HG02610 (cell line): ENCODE results near the gene FPGS.

Source experiments
- ATAC-seq: cut with Tn5 transposase; IDR thresholded peaks from one replicate; pipeline ENCODE4 v1.9.1; 2021; ENCODE audit warnings: mild to moderate bottlenecking, moderate library complexity; ENCODE audit not compliant: unreplicated experiment

FPGS gene

DNA sequence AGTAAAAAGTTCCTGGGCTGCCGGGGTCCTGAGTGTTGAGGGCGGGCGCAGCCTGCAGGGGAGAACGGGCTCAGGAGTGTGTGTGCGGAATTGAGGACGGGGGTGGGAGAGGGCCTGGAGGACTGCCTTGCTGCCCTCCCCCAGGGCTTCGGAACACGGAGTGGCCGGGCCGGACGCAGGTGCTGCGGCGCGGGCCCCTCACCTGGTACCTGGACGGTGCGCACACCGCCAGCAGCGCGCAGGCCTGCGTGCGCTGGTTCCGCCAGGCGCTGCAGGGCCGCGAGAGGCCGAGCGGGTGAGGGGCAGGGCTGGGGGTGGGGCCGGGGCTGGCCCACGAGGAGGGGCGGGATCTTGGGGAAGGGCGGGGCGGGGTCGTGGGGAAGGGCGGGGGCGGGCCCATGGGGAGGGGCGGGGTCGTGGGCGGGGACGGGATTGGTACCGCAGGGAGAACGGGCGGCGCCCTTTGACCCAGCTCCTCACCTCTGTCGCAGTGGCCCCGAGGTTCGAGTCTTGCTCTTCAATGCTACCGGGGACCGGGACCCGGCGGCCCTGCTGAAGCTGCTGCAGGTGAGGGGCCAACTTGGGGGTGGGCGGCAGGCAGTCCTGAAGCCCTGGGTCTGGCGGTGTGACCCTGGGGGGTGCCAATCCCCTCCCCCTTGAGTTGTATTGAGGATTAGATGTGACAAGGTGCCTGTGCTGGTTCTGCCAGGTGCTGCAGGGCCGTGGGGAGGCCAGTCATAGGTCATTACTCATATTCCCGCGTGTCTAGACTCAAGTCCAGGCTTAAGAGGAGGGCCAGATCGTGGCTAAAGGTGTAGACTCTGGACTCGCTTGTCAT, 7.1 kb downstream of the FPGS start:
- ATAC-seq = no peak

DNA sequence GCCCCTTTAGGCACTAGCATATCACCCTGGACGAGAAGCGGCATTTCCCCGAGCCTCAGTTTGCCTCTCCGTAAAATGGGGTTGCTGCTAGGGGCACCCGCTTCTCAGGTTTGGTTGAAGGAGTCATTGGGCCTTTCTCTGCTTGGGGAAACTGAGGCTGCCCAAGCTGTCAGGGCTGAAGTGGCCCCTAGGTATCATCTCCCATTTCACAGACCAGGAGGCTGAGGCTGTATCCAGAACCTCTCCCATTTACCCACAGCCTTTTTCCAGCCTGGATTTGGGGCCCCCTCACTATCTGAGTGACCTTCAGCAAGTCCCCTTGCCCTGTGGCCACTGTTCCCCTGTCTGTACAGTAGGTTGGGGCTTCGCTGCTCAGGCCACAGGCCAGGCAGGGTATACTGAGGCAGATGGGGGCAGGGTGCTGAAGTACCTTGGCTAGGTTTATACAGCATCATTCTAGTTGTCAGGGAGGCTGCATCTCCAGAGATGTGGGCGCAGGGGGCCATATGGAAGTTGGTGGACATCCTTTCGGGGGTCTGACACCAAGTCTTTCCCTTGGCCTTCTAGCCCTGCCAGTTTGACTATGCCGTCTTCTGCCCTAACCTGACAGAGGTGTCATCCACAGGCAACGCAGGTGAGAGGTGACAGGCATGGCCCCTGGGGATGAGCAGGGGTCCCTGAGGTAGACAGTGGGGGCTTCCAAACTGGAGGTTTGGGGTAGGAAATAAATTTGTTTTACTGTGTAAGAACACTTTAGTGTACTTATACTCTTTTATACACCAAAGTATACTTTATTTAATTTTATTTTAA, 7.9 kb downstream of the FPGS start:
- ATAC-seq = no peak

DNA sequence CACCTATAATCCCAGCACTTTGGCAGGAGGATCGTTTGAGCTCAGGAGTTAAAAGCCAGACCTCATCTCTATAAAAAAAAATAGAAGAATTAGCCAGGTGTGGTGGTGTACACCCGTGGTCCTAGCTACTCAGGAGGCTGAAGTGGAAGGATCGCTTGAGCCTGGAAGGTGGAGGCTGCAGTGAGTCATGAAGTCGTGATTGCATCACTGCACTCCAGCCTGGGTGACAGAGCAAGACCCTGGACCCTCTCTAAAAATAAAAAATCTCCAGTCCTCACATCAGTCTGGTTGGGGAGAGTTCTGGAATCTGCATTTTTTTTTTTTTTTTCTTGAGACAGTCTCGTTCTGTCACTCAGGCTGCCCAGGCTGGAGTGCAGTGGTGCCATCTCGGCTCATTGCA, 9.3 kb downstream of the FPGS start:
- ATAC-seq = no peak

DNA sequence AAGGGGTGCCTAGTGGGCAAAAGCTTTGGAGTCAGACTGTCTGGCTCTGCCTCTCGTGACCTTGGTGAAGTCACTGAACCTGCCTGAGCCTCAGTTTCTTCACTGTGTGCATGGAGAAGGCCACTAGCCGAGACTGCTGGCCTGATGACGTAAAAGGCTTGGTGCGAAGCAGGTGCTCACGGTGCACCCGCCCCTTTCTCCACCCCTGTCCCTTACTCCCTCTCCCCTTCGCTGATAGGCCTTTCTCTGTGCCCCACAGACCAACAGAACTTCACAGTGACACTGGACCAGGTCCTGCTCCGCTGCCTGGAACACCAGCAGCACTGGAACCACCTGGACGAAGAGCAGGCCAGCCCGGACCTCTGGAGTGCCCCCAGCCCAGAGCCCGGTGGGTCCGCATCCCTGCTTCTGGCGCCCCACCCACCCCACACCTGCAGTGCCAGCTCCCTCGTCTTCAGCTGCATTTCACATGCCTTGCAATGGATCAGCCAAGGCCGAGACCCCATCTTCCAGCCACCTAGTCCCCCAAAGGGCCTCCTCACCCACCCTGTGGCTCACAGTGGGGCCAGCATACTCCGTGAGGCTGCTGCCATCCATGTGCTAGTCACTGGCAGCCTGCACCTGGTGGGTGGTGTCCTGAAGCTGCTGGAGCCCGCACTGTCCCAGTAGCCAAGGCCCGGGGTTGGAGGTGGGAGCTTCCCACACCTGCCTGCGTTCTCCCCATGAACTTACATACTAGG, 10.4 kb downstream of the FPGS start:
- ATAC-seq = no peak

DNA sequence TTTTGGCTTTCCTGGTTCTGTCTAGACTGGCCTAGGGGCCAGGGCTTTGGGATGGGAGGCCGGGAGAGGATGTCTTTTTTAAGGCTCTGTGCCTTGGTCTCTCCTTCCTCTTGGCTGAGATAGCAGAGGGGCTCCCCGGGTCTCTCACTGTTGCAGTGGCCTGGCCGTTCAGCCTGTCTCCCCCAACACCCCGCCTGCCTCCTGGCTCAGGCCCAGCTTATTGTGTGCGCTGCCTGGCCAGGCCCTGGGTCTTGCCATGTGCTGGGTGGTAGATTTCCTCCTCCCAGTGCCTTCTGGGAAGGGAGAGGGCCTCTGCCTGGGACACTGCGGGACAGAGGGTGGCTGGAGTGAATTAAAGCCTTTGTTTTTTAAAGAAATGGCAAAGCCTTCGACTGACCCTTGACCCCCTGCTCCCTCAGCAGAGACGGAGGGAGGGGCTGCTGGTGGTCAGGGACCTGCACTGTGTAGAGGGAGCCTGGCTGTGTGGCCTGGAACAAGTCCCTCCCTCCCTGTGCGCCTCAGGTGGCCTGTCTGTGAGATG, 11.1 kb downstream of the FPGS start:
- ATAC-seq = no peak

DNA sequence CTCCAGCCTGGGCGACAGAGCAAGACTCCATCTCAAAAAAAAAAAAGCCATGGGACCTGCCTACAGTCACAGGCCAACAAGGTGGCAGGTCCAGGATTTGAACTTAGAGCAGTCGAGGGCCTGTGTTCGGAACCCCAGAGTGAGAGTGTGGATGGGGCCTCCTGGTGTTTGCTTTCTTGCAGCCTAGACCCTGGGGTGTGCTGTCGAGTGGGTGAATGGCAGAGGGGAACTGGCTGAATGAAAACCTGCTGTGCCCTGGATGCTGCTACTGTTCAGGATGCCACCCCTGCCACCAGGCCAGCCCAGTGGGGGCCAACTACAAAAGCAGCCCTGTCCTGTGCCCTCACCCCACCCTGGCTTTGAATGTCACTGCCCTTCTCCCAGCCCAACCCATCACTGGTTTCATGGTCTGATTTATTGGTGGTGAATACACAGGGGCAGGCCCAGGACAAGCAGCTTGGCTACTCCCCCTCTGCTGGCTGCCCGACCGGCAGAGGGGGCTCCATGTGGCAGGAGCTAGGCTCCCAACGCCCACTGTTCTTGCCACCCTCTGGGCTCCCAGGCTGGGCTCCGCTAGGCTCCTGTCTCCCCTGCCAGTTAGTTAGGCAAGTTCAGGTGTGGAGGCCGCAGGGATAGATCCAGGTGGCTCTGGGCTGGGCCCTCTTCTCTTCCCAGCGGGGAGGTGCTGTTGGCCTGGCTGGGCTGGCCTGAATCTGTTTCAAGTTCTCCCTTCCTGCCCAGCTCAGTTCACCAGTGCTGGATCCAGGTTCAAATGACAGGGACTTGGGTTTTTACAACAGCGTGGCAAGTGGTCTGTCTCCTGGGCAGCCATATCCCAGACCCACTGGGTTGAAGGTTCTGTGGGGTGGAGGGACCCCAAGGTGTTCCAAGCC, 12.2 kb downstream of the FPGS start:
- ATAC-seq = no peak

DNA sequence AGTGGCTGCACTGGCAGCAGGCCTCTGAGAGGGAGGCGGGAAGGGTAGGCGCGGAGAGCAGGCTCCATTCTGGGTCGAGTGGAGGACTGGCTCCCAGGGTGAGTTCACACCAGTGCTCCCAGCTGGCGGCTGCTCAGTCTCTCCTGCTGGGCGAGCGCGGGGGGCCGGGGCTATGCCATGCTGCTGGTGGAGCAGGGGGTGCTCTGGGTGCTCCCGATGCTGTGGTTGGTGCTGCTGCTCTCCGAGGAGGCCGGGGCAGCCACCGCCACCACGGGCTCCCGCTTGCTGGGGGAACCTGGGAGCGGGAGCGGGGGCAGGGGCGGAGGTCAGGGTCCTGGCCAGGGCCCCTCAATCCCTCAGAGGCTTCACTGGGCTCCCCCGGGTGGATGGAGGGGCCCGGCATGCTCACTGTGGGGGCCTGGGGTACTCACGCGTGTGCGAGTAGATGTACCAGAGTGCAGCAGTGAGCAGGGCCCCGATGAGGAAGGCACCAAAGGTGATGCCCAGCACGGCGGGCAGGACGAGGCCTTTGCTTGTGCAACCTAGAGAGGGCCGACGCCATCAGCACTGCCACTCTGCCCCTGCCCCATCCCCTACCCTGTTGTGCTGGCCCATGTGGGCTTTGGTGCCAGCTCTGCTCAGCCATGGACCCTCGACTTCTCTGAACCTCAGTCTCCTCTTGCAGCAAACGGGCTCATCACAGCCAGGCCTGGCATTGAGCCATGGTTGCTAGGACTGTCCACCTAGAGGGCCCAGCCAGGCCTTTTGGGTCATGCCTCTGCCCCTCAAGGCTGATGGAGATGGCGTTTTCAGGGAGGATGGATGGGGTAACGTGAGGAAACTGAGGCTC, 13.1 kb downstream of the FPGS start:
- no peak for ATAC-seq

DNA sequence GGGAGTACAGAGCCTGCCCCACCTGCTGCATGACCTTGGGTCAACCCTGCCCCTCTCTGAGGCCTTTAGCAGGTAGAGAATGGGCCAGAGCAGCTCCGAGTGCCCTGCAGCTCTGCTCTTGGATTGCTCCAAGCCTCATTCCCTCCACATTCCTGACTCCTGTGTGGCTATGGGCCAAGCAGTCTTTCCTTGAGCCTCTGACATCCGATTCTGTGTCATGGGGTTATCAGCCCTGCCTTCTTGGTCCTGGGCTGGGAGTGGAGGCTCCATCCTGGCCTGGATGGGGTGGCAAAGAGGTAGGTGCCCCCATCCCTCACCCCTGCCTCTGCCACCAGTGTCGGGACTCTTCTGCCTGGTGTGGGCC, 13.7 kb downstream of the FPGS start:
- ATAC-seq = no peak

DNA sequence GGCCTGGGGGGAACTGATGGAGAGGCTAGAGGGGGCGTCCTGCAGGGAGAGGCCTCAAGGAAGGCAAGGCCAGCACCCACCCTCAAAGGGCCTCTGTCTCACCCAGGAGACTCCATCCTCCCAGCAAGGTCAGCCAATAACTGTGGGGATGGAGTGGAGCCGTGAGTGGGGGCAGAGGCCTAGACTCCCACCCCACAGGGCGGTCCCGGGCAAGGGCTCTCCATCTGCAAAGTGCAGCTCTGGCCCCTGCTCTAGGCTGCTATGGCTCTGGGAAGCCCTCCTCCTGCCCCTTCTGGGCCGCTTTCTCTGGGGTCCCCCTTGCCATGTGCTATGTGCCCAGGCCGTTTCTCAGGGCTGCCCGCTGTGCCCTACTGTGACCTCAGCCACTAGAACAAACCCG, 14.0 kb downstream of the FPGS start:
- no peak for ATAC-seq

DNA sequence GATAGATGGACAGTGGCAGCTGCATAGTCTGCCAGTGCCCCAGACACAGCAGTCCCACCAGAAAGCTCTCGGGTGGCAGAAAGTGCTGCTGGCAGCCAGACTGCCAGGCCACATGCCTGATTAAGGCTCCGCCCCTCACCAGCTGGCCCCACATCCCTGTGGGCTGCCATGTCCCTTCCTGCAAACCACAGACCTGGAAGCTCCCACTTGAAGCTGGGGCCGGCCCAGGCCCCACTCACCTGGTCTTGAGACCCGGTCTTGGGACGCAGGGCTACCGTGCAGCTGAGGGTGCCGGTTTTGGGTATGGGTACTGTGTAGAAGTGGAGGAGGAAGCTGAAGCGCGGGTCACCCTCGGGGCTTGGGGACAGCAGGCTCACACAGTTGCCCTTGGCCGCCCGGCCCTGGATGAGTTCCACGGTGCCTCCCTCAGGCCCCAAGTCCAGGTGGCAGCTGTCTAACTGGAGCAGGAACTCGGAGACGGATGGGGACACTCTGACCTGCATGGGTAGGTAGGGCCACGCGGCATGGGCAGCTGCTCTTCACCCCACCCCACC, 15.3 kb downstream of the FPGS start:
- ATAC-seq = no peak

DNA sequence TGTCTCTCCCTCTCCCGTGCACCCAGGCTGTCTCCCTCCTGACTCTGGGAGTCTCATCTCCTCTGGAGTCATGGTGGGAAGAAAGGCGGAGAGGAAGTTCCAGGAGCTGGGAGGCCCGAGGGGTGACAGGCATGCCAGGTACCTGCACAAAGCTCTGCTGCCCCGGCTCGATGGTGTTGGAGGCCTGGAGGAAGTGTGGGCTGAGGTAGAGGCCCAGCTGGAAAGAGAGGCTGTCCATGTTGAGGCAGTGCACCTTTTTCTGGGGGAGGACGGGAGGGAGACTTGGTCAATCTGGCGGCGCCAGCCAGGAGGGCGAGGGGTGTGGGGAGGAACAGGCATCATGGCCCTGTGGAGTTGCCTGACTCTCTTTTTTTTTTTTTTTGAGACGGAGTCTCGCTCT, 15.9 kb downstream of the FPGS start:
- no peak for ATAC-seq

DNA sequence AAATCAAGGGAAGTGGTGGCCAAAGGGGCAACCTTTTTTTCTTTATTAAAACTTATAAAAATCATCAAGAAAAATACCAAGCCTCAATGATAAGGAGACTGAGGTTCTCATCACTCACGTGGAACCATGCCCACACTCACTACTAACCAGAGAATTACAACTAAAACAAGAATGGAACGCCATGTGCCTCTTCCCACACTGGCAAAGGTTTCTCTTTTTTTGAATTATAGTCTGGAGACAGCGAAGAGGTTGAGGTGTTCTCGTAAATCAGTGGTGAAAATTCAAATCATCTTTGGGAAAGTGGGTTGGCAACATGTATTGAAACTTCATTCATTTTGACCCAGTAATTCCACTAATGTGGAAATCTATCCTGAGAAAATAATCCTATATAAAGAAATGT, 19.4 kb downstream of the FPGS start:
- no peak for ATAC-seq

DNA sequence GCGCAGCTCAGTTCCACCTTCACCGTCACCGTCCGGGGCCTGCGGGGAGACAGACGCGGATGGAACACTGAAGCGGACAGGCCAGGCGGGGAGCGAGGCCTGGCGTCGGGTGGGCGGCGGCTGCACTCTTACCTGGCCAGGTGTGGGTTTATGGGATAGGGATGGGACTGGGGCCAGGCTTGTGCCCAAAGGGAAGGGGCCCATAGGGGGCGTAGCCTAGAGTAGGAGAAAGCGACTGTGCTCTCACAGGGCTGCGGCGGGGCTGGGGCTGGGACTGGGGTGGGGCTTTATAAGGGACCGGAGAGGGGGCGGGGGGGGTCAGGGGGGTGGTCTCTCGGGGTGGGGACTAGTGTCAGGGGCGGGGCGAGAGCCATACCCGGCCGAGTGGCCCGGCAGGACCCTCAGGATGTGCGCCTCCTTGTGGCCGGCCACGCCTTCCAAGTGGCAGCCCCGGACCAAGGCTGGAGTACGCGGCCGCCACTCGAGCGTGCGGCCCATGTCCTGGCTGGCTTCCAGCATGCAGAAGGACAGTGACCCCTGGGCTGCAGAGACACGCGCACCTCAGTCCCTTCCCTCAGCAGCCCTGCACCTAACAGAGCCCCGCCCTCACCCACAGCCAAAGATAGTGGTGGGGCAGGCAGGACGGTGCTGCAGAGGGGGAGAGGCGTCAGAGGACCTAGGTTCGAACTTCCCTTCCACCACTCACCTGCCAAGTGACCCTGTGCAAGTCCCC, 22.8 kb downstream of the FPGS start:
- no peak for ATAC-seq

DNA sequence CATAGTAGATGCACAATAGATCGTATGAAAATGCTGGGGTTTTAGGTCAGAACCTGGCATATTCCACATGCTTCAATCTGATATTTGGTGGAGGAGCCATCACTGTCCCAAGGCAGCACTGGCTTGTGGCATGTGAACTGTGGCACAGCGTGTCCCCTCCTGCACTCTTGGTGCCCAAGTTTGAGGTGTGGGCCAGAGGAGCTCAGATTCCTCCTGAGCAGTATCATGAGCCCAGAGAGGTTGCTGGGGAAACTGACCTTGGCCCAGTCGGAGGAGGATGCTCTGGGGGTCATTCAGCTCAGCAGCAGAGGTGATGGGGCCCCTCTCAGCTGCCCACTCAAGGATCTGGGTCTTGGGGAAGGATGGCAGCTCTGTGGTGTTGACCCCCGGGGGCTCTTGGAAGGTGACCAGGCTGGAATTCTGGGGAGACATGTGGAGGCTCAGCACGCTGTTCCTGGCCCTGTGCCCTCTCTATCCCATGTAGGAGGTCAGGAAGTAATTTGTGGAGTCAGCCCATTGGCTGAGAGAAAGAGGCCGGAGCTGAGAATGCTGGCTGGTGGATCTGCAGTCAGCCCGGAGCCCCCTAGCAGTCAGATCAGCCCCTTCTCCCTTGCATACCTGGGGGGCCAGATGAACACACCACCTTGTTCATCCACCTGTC, 23.7 kb downstream of the FPGS start:
- no peak for ATAC-seq

DNA sequence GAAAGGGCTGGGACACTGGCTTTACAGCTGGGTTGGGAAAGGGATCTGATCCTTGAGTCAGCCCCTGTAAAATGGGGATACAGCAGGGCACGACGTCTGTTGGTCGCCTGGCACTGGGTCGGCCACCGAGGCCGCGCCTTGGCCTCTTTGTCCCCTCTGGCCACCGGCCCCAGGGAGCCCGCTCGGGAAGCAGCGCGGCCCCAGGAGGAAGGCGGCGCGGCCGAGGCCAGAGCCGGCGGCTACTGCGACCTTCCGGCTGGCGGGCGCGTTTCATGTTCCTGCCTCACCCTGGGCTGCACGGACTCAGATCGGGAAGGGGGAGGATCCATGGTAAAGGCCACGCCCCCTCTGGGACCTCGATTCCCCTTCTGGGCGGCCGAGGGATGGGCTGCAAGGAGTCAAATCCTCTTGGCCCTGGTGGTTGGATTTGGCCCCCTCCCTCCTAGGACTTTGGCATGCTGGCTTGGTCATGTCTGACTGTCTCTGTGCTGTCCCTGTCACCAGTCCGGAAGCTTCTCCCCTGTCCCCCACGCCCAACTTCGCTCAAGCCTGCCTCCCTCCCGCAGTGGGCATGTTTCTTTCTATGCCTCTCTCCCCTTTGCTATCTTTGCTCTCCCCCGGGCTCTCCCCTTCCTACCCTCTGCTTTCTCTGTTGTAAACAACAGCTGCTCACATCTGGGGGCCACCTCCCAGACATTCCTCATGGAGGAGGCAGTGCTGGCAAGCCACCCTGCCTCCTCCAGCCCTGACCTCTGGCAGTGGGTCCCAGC, 25.8 kb downstream of the FPGS start:
- no peak for ATAC-seq

DNA sequence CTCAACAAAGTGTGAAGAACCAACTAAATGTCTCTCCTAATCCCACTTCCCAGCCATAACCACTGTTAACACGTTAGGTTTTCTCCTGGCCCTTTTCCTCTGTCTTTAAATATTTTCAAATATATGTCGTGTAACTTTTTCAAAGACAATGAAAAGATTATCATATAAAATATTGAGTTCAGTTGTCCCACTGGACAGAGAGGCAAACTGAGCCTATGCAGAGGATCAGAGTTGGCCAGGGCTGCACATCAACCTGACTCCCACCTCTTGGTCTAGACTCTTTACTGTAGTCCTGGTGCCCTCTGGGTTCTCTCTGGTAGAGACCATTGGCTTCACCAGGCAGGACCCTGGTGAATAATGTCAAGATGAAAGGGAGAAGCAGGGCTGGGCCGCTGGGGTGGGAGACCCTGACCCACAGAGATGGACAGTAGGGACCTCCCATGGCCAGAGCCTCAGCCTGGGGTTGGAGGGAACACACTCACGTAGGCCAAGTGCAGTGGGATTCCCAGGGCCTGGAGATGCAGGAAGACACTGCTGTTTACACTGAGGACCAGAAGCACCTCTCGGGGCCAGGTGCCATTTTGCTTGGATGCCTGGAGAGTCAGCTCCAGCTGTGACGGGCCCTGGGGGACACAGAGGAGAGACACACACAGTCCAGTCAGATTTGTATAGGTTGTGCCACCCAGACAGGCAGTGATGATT, 26.7 kb downstream of the FPGS start:
- ATAC-seq = no peak

DNA sequence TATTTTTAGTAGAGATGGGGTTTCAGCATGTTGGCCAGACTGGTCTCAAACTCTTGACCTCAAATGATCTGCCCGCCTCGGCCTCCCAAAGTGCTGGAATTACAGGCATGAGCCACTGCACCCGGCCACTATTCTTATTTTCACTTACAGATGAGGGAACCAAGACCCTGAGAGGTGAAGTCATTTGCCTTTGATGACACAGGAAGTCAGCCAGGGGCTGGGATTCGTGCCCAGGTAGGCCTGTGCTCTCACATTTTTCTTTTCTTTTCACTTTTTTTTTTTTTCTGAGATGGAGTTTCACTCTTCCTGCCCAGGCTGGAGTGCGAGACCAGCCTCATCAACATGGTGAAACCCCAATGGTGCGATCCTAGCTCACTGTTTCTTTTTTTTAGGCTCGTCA, 29.6 kb downstream of the FPGS start:
- no peak for ATAC-seq
